RPMI8226 (cell line): ENCODE data around the gene TNFRSF25.
A peak's percentile ranks its signal among the peaks of the same experiment; 100 is the strongest.
"Not testable (repeated sequence)": the region's sequence is repeated elsewhere in the genome, so short reads cannot be mapped to it uniquely, and the experiment has no call there.

ENCODE experiments used
- DNase-seq: peaks from one replicate; pipeline ENCODE4 v3.0.0-alpha.2; 2015

The TNFRSF25 gene

DNA sequence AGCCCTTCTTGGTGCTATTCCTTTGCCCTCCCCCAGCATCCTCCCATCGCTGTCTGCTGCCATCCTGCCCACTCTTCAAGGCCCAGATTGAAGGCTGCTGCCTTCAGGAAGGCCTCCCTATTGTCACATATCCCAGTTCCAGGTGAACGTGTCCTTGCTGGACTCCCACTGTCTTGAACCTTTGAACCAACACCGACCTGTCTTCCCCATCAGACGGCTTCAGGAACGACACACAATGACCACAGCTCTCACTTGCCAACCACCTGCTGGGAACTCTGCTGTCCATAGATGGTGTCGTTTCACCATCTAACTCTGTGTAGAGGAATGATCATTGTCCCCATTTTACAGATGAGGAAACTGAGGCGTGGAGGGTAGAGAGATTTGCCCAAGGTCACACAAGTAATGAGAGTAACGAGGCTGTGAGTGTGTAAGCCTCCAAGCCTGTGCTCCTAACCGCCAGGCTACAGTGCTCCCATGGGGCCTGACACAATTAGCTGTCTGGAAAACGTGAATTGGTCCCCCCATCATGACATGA is 35.4 kb upstream of the TNFRSF25 start:
- no peak for DNase-seq

DNA sequence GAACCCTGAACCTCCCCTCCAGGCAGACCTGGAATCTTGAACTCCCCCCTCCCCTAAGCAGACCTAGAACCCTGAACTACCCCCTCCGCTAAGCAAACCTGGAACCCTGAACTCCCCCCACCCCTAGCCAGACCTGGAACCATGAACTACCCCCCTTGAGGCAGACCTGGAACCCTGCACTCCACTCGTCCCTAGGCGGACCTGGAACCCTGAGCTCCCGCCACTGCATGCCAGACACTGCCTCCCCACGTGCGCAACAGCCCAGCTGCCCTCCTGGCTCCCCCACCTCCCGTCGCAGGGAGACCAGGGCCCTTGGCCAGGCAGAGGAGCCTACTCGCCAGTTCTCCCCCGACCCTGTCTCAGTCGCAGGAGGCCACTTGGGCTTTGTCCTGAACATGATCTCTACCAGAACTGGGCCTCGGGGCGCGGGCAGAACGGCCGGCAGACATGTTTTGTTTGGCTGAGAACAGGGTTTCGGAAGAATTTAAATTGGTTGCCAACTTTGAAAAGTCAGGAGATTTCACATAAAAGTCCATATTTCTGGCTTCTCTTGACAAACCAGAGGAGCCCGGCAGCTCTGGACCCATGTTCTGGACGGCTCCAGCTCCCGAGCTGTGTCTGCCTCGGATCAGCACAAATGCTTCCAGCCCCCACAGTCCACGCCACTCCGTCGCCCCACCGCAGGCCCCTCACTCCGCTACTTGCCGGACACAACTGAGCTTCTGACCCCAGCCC is 34.7 kb upstream of the TNFRSF25 start:
- DNase-seq, result no peak

DNA sequence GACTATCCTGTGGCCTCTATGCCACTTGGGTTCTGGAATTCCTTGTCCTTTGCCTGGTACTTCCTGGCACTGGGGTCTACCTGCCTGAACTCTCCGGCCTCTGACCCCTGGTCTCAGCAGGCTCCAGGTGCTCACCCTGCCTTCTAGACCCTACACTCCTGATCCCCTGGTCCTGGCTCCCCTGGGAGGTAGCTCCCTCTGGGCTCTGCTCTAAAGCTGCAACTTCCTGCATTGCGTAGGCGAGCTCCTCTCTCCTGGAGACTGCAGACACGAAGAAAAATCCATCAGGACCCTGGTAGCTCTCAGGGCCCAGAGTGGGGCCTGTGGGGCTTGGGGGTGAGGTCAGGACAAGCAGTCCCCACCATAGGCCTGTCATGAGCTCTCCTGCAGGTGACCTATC is 33.3 kb upstream of the TNFRSF25 start:
- DNase-seq, result no peak

DNA sequence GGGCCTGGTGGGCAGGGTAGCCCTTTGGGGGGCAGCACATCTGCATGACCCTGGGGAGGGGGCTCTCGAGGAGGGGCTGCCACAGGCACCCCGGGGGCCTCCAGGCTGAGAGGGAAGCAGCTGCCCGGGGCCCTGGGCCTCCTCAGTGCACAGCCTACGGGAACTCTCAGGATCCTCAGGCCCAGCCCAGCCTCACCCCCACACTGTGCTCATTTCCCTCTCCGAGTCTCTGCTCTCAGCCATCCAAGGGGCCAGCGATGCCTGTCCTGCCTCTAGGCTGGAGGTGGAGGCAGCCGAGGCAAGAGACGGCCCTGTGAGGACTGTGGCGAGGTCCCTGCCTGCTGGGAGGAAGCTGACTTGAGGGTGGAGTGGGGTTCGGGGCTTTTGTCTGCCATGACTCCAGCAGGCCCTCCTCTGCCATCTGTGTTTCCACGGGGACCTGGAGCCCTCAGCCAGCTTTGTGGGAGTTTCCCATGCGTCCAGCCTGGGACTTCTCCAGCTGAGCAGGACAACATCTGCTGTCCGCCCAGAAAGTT is 32.7 kb upstream of the TNFRSF25 start:
- no peak for DNase-seq

DNA sequence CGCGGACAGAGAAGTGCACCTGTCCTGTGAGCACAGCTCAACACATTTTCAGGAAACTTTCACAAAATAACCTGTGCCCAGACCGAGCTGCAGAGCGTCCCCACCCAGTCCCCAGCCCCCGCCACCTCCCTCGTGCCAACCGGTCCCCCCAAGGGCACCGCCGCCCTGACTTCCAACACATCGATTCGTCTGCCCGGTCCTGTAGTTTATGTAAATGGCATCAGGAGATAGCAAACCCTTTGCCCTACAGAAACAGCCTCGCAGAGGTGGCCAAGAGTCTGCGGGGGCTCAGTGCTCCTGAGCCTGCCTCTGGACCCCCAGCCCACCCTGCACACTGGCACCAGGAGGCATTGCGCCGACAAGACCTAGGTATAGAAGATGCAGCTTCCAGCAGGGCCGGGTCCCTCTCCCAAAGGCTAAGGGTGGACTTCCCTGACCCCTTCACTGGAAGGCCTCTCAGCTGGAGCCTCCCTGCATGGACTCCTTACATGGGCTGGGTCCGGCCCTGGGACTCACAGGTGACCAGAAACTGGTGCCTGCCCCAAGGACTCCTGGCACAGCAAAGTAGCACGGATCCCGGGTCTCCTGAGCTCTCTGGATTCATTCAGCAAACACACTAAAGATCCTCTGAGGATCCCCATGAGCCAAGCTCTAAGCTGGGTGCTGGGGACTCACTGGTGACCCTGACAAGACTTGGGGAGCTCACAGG is 32.0 kb upstream of the TNFRSF25 start:
- no peak for DNase-seq

DNA sequence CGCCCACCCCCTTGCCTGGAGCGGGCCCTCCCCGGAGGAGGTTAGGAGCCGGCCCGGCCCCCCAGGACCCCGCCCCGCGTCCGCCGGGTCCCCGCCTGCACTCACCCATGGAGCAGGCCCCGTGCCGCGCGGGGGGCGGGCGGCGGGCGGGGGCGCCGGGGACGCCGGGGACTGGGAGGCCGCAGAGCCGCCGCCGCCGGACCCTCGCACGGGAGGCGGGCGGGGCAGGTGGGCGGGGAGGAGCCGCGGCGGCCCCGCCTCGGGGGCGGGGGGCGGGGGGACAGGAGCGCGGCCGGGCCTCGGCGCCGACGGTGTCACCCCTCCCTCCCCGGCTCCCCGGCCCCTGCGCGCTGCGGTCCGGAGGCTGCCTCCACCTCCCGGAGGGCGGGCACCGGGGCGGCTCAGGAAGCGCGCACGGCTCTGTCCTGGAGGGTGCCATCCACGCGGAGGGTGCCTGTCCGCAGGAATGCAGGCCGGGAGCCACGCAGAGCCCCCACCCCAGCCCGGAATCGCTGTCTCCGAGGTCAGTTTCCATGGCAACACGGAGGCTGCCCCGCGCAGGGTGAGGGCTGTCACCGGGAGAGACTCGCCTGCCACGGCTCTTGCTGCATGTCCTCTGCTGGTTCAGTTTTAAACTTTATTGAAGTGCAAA is 31.4 kb upstream of the TNFRSF25 start:
- DNase-seq, result peak; percentile 75

DNA sequence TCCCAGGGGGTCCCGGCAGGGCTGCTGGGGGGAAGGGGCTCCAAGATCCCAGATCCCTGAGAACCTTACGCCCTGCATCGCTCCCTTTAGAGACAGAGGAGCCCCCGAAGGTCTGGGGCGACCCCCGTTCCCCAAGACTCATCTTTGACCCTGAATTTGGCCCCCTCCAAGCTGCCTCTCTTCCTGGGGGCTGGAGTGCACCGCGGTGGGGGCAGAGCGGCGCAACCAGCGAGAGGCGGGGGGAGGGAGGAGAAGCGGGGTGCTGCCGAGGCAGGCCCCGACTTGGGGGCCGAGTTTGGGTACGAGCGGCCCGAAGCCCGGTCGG is 30.9 kb upstream of the TNFRSF25 start:
- DNase-seq, result no peak

DNA sequence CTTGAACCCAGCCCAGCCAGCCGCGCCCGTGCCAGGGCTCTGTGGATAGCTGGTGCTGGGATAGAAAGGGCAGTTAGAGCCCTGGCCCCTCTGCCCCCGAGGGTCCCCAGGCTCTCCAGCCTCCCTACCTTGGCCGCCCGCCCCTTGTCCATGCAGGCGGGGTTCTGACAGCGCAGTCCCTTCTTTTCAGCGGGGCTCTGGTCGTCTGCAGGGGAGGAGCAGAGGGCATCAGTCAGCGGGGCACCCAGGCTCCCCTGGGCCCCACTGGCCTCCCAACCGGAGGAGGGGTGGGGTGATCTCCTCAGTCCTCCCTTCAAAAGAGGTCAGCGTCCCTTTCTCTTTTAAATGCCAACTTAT is 30.4 kb upstream of the TNFRSF25 start:
- DNase-seq, result no peak

DNA sequence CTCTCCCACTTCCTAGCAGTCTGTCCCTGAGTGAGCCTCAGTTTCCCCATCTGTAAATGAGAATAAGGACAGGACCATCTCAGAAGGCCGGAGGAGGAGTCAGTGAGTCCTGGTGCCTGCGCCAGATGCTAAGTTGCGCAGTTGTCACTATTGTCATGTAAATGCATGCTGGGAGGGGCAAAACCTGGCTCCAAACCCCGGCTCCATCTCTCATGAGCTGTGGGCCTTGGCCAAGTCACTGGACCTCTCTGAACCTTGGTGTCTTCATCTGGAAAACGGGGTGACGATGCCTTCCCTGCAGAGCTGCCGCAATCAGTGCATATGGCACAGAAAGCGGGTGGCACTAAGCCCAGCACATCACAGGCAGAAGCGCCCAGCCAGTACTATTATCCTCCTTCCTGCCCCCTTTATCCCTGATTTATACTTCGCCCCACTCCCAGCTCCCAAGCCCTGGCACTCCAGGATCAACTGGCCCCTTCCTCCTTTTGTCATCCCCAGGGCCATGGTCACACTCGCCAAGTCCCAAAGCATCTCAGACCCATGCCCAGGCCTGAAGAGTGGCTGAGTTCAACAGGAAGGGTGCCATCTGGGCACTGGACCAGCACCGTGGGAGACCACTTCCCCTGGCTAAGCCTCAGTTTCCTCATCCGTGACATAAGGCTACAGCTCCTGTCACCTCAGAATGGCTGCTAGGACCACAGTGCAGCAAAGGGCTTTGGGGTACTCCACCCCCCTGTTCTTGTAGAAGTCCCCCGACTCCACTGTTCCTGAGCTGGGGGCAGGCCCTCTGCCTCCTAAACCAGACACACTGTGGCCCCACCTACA is 29.8 kb upstream of the TNFRSF25 start:
- no peak for DNase-seq

DNA sequence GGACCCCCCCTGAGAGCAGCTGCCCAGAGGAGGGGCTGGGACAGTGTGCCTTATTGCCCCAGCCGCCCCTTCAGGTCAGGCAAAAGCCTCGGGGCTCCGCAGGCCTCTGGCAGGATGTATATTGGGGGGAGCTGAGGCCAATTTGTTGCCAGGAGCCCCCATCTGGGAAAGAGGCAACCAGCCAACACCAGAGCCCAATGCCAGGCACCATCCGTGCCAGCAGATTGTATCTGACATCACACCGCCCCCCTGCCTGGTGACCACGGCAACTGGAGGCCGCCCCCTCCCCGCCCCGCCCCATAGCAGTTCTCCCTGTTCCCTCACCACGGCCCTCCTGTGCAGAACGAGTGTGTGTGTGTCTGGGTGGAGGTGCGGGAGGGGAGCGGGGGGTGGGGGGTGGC is 29.1 kb upstream of the TNFRSF25 start:
- no peak for DNase-seq

DNA sequence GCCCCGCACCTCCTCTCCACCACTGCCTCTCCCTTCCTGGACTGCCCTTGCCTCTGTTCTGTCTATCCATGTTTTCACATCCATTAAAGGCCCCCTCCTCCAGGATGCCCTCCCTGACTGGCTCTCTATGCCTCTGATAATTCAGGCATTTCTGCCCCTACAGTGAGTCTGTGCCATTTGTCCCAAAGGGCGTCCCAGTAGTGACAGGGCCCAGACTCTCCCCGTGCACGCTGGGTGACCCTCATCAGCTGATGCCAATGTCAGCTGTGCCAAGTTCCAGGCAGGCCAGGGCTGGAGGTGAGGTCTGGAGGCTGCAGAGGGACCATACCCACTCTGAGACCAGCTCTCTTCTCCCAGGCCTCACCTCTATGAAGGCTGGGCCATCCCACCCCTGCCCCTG is 28.7 kb upstream of the TNFRSF25 start:
- DNase-seq, result no peak

DNA sequence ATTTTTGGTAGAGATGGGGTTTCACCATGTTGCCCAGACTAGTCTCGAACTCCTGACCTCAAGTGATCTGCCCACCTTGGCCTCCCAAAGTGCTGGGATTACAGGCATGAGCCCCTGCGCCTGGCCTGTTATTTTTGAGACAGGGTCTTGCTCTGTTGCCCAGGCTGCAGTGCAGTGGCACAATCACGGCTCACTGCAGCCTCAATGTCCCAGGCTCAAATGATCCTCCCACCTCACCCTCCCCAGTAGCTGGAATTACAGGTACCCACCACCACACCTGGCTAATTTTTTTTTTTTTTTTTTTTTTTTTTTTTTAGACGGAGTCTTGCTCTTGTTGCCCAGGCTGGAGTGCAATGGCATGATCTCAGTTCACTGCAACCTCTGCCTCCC is 27.9 kb upstream of the TNFRSF25 start:
- DNase-seq, result not testable (repeated sequence)

DNA sequence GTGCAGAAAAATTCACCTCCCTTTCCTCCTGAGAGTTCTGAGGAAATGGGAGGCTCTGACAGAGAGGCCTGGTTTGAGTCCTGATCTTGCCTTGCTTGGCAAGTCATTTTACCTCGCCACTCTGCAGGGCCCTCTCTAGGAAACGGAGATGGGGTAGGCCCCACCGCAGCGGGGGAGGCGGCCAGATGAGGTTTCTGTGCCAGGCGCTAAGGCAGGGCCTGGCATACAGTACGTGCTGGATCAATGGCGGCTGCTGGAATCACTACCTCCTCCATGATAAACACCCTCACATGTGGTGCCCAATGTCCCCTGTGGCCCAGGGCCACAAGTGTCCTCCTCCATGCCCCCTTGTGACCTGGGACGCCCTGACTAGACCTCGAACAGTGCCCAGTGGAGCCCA is 26.0 kb upstream of the TNFRSF25 start:
- DNase-seq, result no peak

DNA sequence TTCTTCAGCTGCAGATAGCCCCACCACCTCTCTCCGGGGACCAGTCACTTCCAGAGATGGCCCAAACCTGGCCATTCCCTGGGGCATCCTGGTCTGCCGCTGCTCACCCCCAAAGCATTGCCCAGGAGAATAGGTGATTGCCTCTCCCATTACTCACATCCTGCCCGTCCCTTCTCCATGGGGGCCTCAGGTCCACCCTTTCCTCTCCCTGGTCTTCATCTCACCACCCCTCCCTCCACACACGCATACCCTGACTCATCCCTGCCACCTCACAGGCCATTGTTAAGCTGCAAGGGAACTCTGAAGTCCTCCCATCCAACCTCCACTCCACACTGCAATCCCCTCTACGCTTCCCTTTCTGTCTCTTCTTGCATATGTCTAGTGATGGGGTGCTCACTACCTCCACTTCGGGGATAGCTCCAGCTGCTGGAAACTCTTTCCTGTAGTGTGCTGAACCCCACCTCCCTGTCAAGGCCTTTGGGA is 25.5 kb upstream of the TNFRSF25 start, which contains the start of gene PLEKHG5:
TSS of gene PLEKHG5 (minus strand) at position 188 of the 483 bp plus-strand sequence. CDS start 14,096 bp downstream, outside the sequence.
- no peak for DNase-seq

DNA sequence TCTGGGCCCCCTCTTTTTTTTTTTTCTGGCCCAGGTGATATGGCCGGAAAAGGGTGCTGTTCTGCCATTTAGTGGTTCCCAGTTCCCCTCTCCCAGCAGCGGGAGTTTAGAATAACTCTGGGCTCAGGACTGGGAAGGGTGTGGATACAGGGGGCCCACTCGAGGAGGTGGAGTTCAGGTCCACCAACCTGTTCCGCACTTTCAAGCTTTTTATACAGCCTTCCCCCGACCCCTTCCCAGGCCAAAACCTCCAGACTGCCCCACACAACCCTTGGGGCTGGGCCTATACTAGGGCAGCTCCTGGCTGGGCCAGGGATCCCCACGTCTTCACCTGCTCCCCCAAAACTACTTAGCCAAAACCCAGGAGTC is 25.1 kb upstream of the TNFRSF25 start:
- DNase-seq, result no peak

DNA sequence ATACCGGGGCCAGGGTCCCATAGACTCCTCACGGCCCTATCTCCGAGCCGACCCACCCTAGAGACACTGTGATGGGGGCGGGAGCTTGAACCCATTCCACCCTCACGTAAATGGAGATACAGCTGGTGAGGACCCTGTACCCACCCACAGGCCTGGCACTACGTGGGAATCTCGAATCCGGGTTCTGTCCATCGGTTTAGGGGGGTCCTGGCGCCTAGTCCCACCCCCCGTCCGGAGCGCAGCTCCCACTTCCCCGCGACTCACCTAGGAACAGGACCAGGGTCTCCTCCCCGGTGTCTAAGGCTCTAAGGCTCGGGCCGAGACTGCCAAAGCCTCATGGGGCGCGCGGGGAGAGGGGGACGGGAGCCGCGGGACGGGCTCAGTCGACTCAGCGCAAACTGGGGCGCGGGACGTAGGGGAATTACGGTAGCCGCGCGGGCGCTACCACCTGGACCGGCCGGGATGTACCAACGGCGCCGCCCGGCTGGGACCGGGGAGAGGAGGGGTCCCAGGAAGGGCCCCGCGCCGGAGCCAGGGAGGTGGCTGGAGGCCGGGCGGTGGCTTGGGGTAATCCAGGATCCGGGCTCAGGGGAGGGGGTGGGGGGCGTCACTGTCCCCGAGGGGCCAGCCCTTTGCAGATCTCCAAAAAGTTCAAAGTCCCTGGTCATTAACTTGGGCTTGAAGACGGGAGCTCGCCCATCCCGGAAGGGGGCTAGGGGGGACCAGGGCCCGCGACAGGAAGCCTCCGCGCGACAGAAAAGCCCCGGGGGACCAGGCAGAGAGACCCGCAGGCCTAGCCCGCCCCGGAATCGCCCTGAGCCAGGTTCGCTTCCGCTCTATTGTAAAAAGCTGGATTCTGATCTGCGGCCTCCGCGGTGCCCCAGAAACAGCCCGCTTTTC is 24.5 kb upstream of the TNFRSF25 start:
- peak; percentile 94 for DNase-seq

DNA sequence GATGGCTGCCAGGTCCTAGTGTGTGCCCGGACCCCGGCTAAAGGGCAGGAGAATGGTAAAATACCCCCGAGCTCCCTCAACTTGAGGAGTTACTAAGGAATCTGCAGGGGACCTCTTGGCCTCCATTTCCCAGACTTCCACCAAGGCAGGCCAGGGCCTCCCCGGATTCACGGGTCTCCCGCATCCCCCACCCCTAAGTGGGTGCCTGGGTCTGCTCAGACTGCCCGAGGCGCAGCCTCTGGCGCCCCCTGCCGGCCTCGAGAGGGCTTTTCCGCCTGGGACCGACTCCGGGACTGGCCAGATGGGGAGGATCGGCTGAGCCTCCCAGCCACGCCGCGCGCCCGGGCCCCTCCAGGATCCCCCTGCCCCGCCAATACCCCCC is 23.8 kb upstream of the TNFRSF25 start:
- DNase-seq, result peak; percentile 90

DNA sequence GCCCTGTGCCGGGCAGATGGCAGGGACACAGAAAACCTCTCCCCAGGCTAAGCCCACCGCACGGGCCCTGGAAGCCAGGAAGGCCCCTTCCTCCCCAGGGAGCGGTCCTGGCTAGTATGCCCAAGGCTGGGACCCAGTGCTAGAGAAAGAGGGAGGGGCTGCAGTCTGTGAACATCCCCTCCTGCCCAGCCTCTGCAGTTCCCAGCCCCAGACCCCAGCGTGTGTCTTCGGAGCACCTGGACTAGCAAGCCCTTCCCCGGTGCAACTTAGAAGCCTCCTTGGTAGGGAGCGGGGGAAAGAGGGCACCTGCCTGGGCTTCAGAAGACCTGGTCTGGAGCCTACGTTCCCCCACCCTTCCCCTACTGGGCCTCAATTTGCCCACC is 23.4 kb upstream of the TNFRSF25 start:
- no peak for DNase-seq

DNA sequence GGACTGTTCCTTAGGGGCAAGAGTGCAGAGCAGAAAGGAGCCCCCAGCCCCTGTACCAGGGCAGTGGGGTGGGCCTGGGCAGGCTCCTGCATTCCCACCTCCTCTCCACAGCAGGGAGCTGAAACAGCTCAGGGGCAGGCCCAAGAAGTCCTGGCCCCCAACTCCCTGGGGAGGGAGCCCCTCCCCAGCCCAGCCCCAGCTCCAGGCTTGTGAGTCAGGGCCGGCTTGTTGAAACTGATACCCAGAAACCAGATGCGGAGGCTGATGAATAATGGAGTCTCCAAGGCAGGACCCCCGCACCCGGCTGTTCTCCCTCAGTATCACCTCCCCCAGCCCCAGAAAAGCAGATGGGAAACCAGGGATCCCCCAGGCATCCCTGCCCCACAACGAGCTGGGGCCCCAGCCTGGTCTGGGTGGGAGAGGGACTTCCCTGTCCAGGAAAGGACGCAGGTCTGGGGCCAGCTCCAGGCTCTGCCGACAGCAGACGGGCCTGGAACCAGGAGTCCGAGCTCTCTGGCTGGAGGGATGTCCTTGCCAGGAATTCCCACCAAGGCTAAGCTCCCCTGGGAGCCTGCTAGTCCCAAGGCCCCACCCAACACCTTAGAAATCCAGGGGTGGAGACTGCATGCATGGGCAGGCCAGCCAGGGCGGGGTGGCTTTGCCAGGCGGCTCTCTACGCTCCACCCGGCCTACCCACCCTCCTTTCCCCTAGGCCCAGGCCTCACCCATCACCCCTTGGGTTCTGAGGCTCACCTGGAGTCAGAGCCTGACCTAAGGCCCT is 22.8 kb upstream of the TNFRSF25 start:
- no peak for DNase-seq

DNA sequence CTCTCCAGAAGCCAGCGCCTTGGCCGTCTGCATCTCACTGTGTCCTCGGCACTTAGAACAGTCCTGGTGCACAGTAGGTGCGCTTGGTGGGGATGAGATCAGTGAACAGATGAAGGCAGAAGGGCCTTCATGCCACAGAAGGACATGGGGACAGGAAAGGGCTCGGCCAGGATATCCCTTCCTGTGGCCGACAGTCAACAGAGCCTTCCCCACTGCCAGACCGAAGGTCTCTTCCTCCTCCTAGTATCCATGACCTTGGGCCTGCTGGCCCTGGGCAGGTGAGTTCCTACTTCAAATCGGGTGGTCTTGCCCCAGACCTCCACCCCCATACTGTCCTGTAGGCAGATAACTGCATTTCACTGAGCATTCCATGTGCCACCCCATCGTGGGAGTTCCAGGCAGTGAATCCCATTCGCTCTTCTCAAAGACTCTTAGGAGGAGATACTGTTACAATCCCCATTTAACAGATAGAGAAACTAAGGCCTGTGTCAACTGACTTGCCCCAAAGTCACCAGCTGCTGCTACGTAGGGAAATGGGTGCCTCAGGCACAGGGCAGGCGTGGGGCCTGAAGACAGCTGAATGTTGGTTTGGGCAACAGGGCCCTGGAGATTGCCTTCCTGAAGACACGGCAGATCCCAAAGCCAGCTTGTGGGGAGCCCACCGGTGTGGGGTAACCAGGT is 22.0 kb upstream of the TNFRSF25 start:
- no peak for DNase-seq
